GM12892 (cell line): ENCODE measurements around the gene MRPL50.

Experiments used
- POLR2A ChIP-seq: IDR thresholded peaks from 2 replicates; pipeline ENCODE4 v1.6.1; 2011; ENCODE audit warnings: low read depth, low read length, control low read depth
- POLR2AphosphoS5 ChIP-seq: IDR thresholded peaks from 2 replicates; pipeline ENCODE4 v1.6.1; 2011; ENCODE audit warnings: low read depth, low read length, control low read depth
- TAF1 ChIP-seq: IDR thresholded peaks from 2 replicates; pipeline ENCODE4 v1.6.1; 2011; ENCODE audit warnings: low read depth, mild to moderate bottlenecking, control low read depth, low read length, borderline replicate concordance

DNA sequence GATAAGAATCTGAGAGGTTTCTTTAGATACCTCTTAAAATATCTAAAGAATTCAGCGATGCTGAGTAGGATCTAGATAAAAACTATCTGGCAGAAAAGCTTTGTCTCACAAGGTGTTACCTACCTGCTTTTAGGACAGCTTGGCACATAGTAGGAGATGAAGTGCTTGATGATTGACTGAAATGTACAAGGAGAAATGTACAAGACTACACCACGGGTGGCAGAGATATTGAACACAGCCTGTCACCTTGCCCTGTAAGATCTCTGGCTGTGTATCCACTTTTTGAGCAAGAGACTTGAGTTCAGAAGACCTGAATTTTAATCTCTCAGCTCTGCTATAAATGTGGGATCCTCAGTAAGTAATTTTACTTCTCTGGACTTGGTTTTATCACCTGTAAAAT lies 21.4 kb upstream of the MRPL50 start:
- no peak for TF ChIP-seq POLR2A
- TF ChIP-seq POLR2AphosphoS5, result no peak
- TF ChIP-seq TAF1, result no peak
